Natural killer cell treated with Interleukin-12 subunit alpha and Interleukin-12 subunit beta and Interleukin-15 and Interleukin-18, amount 100 ng/mL, for 72 hours (primary cell): ENCODE results near the gene TMEM238. TPM values are rescaled to one million over a fixed set of nuclear protein-coding genes. Genes with fewer than 3 reads are reported as not detected.

Experiments
- ATAC-seq, 2 donors: fragments of 150-1000 bp; cut with Tn5 transposase in 1 of 2; sonication (Bioruptor Pico), chemical (Tn5 transposase) in 1 of 2; 2 replicates each; pipeline ENCODE4 v1.10.0; 2021
- DNase-seq: peaks from one replicate; pipeline ENCODE4 v3.0.0; 2022; ENCODE audit warnings: low spot score
- H3K27ac Mint-ChIP-seq, 2 donors: 1 replicate in 1 of 2; 2 replicates in 1 of 2; pipeline ENCODE4 v1.8.0; 2022; ENCODE audit warnings: mixed read lengths in 2 of 2, mild to moderate bottlenecking in 1 of 2, moderate library complexity in 1 of 2
- H3K27me3 Mint-ChIP-seq, 2 donors: 1 replicate in 1 of 2; 2 replicates in 1 of 2; pipeline ENCODE4 v1.8.0; 2022; ENCODE audit warnings: mixed read lengths in 2 of 2
- H3K36me3 Mint-ChIP-seq: one replicate; pipeline ENCODE4 v1.8.0; 2022; ENCODE audit warnings: mixed read lengths
- H3K4me1 Mint-ChIP-seq, 2 donors: 1 replicate in 1 of 2; 2 replicates in 1 of 2; pipeline ENCODE4 v1.8.0; 2022; ENCODE audit warnings: low read depth in 2 of 2, mixed read lengths in 2 of 2, mild to moderate bottlenecking in 1 of 2
- H3K4me3 Mint-ChIP-seq: one replicate; pipeline ENCODE4 v1.8.0; 2022; ENCODE audit warnings: mixed read lengths
- H3K9me3 Mint-ChIP-seq: 2 replicates; pipeline ENCODE4 v1.8.0; 2022; ENCODE audit warnings: mixed read lengths
- total RNA-seq, 2 donors: library from RNA; stranded (reverse); gene quantifications; one replicate each; pipeline ENCODE4 v1.2.3, GENCODE V29; 2022

The TMEM238 gene
- total RNA-seq, 2 donors from 2014 or later, result 5.2 to 8.3 TPM

DNA sequence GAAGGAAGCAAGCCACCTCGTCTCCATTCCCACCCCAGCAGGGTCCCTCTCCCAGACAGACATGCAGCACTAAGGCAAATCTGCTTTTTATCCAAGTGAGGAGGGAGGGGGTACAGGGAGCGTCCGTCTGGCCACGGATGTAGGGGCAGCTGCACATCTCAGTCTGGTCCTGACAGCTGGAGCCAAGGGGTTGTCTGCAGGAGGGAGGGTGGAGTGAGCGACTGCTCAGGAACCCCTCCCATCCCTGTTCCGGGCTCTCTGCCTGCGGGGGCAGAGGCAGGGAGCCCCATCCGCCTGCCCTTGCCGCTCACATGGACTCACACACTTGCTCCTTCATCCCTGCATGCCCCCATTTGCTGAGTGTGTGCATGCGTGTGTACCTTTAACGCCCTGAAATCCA lies 4.9 kb downstream of the TMEM238 start:
- Mint-ChIP-seq H3K4me3 (no peak overlapping the region), H3K27ac (no peak overlapping the region), H3K4me1 (peaks cover 17 to 18% of the 10 kb centered on the region in 2 donors), H3K9me3 (no peaks in the 10 kb centered on the region), H3K27me3 (peaks cover under 1 to 4% of the 10 kb centered on the region in 2 donors), H3K36me3 (no peaks in the 10 kb centered on the region)
- no peak for ATAC-seq
- DNase-seq, result no peak

GRCh38 chr19:55377356-55378131 lies 6.5 kb downstream of the TMEM238 start:
- Mint-ChIP-seq H3K9me3 (no peaks in the 10 kb centered on the region), H3K36me3 (no peaks in the 10 kb centered on the region), H3K4me1 (peaks cover 11 to 16% of the 10 kb centered on the region in 2 donors), H3K27ac (no peak overlapping the region), H3K4me3 (no peak overlapping the region), H3K27me3 (peaks cover 8% of the 10 kb centered on the region in 2 donors)
- no peak for ATAC-seq
- DNase-seq, result no peak

GRCh38 chr19:55376241-55376933 lies 7.7 kb downstream of the TMEM238 start, which contains the start of gene TMEM190:
TMEM190 (plus strand) TSS chr19:55376826; CDS start chr19:55376854, 28 bp downstream.
- Mint-ChIP-seq H3K27me3 (peaks cover 13 to 17% of the 10 kb centered on the region in 2 donors), H3K36me3 (no peaks in the 10 kb centered on the region), H3K4me1 (peaks cover 0 to 5% of the 10 kb centered on the region in 2 donors), H3K4me3 (no peak within 1 kb of the TSS), H3K9me3 (no peaks in the 10 kb centered on the region), H3K27ac (no peak within 1 kb of the TSS)
- no peak for ATAC-seq
- DNase-seq, result no peak

GRCh38 chr19:55373993-55374757 lies 9.9 kb downstream of the TMEM238 start:
- Mint-ChIP-seq H3K36me3 (no peaks in the 10 kb centered on the region), H3K27ac (no peak overlapping the region), H3K27me3 (peaks cover 25 to 35% of the 10 kb centered on the region in 2 donors), H3K9me3 (no peaks in the 10 kb centered on the region), H3K4me3 (no peak overlapping the region), H3K4me1 (peaks cover 0 to 8% of the 10 kb centered on the region in 2 donors)
- ATAC-seq (no peak), DNase-seq (no peak)

GRCh38 chr19:55373306-55373992 lies 10.6 kb downstream of the TMEM238 start:
- no peak for ATAC-seq
- no peak overlapping the region for H3K27ac Mint-ChIP-seq
- no peaks in the 10 kb centered on the region for H3K9me3 Mint-ChIP-seq
- H3K4me3 Mint-ChIP-seq, result no peak overlapping the region
- H3K36me3 Mint-ChIP-seq, result no peaks in the 10 kb centered on the region
- peaks cover 25 to 35% of the 10 kb centered on the region in 2 donors for H3K27me3 Mint-ChIP-seq
- peaks cover 0 to 8% of the 10 kb centered on the region in 2 donors for H3K4me1 Mint-ChIP-seq
- DNase-seq, result no peak

DNA sequence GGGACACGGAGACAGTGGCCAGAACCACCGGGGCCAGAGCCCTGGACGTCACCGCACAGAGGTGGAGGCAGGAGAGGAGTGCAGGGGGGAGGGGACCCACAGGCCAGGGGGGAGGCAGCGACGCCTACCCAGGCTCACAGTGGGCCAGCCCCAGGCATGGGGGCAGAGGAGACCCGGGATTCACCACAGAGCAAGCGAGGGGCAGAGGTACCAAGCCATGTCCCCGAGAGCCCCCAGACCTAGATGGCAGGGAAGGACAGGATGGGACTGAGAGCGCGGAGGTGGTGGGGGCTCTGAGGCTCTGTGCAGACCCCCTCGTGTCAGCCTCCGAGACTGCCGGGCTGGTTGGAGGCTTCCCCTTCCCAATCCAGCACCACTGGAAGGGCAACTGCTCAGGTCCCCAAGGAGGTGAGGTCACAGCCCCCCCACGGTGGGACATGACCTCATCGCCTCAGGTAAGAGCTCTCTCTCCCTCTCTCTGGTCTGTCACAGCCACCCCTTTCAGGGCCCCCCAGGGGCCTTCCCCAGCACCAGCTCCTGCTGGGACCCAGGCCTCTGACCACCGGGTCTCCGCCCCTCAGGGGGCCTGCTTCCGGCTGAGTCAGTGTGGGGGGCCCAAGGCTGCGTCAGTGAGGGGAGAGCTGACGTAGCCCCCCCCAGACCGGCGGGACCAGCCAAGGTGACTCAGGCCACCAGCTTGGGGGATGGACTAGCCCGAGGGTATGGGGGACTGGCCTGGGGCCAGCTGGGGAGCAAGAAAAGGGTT lies 11.6 kb downstream of the TMEM238 start:
- Mint-ChIP-seq H3K9me3 (no peaks in the 10 kb centered on the region), H3K27ac (no peak overlapping the region), H3K4me1 (peaks cover 0 to 8% of the 10 kb centered on the region in 2 donors), H3K4me3 (no peak overlapping the region), H3K36me3 (no peaks in the 10 kb centered on the region), H3K27me3 (peaks cover 28 to 35% of the 10 kb centered on the region in 2 donors)
- ATAC-seq (peak in 1 of 2 donors; percentile 6), DNase-seq (no peak)

GRCh38 chr19:55370305-55370988 lies 13.6 kb downstream of the TMEM238 start, which contains the start of gene IL11:
IL11 (minus strand) TSS chr19:55370463; CDS start chr19:55370310, 153 bp downstream.
- ATAC-seq, result no peak
- Mint-ChIP-seq H3K4me3 (peak within 1 kb of the TSS; percentile 83), H3K4me1 (peaks cover 0 to 8% of the 10 kb centered on the region in 2 donors), H3K36me3 (no peaks in the 10 kb centered on the region), H3K27ac (no peak within 1 kb of the TSS), H3K9me3 (no peaks in the 10 kb centered on the region), H3K27me3 (peaks cover 25 to 35% of the 10 kb centered on the region in 2 donors)
- no peak for DNase-seq

DNA sequence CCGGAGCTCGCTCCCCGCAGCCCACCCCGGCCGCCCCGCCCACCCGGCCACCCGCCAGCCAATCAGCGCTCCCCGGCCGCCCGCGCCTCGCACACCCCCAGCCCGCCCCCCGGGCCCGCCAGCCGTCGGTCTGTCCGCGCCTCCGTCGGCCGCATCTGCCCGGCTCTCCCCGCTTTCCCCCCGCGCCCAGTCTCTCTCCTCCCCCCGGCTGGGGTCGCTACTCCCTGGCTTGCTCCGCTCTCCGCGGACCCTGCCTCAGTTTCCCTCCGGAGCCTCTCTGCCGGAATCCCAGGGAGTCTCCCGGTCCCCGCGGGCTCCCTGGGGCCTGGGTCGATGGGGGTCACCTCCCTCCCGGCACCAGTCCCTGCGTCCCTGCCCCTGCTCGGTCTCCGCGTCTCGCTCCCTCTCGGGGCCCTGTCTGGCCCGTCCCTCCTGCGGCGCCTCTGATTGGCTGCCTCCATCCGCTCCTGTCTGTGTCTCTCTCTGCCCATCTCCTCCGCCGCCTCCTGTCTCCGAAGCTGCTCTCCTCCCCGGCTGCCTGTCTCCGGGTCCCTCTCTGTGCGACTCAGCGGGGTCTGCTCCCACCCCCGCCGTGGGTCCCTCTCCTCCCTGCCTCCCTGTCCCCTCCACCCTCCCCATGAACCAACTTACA lies 14.3 kb downstream of the TMEM238 start:
- H3K4me1 Mint-ChIP-seq, result peaks cover 0 to 8% of the 10 kb centered on the region in 2 donors
- peak overlapping the region; percentile 83 for H3K4me3 Mint-ChIP-seq
- peaks cover 25 to 35% of the 10 kb centered on the region in 2 donors for H3K27me3 Mint-ChIP-seq
- no peak overlapping the region for H3K27ac Mint-ChIP-seq
- peak; percentile 54 to 73 for ATAC-seq
- no peaks in the 10 kb centered on the region for H3K36me3 Mint-ChIP-seq
- H3K9me3 Mint-ChIP-seq, result no peaks in the 10 kb centered on the region
- no peak for DNase-seq

DNA sequence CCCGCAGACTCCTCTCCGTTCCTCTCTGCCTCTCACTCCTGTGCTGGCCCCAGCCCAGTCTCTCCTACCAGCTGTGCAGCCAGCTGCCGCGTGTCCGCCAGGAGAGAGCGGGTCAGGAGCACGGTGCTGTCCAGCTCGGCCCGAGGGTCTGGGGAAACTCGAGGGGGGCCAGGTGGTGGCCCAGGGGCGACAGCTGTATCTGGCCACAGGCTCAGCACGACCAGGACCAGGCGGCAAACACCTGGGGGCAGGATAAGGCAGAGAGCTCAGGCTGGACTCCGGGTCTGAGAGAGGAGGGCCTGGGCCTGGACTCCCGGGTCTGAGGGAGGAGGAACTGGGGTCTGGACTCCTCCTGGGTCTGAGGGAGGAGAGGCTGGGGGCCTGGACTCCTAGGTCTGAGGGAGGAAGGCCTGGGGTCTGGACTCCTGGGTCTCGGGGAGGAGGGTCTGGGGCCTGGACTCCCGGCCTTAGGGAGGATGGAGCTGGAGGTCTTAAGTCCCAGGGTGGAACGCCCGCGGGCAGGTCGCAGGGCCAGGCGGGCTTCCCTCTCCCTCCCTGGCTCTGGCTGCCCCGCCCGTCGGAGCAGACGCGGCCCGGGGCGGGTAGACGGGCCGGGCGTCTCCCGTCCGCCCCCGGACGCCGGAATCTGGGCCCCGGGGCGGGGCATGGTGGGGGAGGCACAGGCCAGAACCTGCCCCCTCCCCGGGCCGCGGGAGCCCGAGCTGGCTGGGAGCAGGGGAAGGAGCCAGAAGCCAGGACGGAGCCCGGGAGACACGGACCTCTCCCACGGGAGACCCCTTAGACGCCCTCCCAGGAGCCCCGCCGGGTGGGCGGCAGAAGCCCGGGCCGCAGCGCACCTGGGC lies 15.2 kb downstream of the TMEM238 start:
- H3K36me3 Mint-ChIP-seq, result no peaks in the 10 kb centered on the region
- ATAC-seq, result peak; percentile 43 to 61
- no peak overlapping the region for H3K4me3 Mint-ChIP-seq
- no peaks in the 10 kb centered on the region for H3K9me3 Mint-ChIP-seq
- DNase-seq, result no peak
- no peak overlapping the region for H3K27ac Mint-ChIP-seq
- peaks cover 24 to 32% of the 10 kb centered on the region in 2 donors for H3K27me3 Mint-ChIP-seq
- H3K4me1 Mint-ChIP-seq, result peaks cover 0 to 8% of the 10 kb centered on the region in 2 donors

DNA sequence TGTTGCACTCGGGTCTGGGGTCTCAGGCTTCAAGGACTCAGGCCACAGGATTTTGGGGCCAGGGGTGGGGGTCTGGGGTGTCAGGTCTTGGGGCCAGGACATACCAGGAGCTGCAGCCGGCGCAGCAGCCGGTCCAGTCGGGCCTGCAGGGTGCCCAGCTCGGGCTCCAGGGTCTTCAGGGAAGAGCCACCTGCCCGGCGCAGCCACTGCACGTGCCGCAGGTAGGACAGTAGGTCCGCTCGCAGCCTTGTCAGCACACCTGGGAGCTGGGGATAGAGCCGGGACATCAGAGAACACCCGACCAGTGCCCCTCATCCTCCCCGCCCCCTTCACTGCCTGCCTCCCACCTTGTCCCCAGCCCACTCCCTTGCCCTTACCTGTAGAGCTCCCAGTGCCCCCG lies 16.0 kb downstream of the TMEM238 start:
- H3K4me1 Mint-ChIP-seq, result peaks cover 0 to 4% of the 10 kb centered on the region in 2 donors
- no peak for ATAC-seq
- H3K9me3 Mint-ChIP-seq, result no peaks in the 10 kb centered on the region
- no peak overlapping the region for H3K4me3 Mint-ChIP-seq
- no peak overlapping the region for H3K27ac Mint-ChIP-seq
- H3K27me3 Mint-ChIP-seq, result peaks cover 20 to 27% of the 10 kb centered on the region in 2 donors
- H3K36me3 Mint-ChIP-seq, result no peaks in the 10 kb centered on the region
- no peak for DNase-seq

DNA sequence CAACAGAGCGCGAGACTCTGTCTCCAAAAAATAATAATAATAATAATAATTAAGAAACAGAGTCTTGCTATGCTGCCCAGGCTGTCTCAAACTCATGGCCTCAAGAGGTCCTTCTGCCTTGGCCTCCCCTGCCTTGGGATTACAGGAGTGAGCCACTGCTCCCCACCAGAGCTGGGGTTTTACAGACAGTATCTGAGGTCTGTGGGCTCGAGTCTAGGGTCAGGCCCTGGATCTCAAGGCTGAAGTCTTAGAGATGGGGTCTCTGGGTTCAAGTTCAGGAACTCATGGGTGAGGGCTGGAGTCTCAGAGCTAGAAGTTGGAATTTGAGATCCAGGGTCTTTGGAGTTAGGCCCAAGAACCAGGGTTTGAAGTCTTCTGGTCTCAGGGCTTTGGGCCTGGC lies 17.3 kb downstream of the TMEM238 start:
- H3K36me3 Mint-ChIP-seq, result no peaks in the 10 kb centered on the region
- H3K27ac Mint-ChIP-seq, result no peak overlapping the region
- H3K9me3 Mint-ChIP-seq, result no peaks in the 10 kb centered on the region
- H3K27me3 Mint-ChIP-seq, result peaks cover 15 to 20% of the 10 kb centered on the region in 2 donors
- DNase-seq (no peak), ATAC-seq (no peak)
- H3K4me1 Mint-ChIP-seq, result peaks cover 0 to 4% of the 10 kb centered on the region in 2 donors
- no peak overlapping the region for H3K4me3 Mint-ChIP-seq
